Measurements from ENCODE around the gene MAEA.

- TF ChIP-seq EZH2phosphoT487 (IDR thresholded peaks at IDR 0.05; ENCODE audit: borderline replicate concordance, low read length) (no peak), CTCF (IDR thresholded peaks at IDR 0.05; ENCODE audit: low read depth, low read length, poor library complexity, severe bottlenecking) (no peak)
Observed at GRCh38 chr4:1359976-1360375, 70.3 kb downstream of the MAEA start.

Data from DOHH2 (cell line).